IMR-90 (cell line): ENCODE measurements around the gene FBXO41. TPM values are rescaled to one million over a fixed set of nuclear protein-coding genes. Genes with fewer than 3 reads are reported as not detected.

Experiments used
- ATAC-seq: fragments of 200-7000 bp; cut with Tn5 transposase; 2 replicates; pipeline ENCODE4 v1.9.1; 2020; ENCODE audit warnings: low read depth, mild to moderate bottlenecking, moderate library complexity
- BruUV-seq: library from RNA; stranded (reverse); fragments of 400-500 nt; replicated peaks from 2 replicates; lab custom pipeline; 2021; lab: Mats Ljungman, UMichigan
- CTCF ChIA-PET: fragments of 300-600 bp; formaldehyde crosslinking; extraction: SDS; loops from one replicate; lab custom pipeline; 2021; ENCODE audit warnings: antibody characterized with exemption; lab: Yijun Ruan, JAX
- POLR2A ChIA-PET: fragments of 300-600 bp; sonication (Branson Sonifier 250); formaldehyde crosslinking; loops from one replicate; lab custom pipeline; 2022; ENCODE audit warnings: antibody characterized with exemption; ENCODE audit not compliant: unreplicated experiment; lab: Charles Lee
- DNase-seq: peaks from one replicate; pipeline ENCODE4 v3.0.0; 2013
- H2AFZ ChIP-seq: replicated peaks from 2 replicates; pipeline ENCODE3; 2013; ENCODE audit warnings: low read length, mild to moderate bottlenecking; ENCODE audit not compliant: poor library complexity
- H2AK5ac ChIP-seq: 2 replicates; pipeline ENCODE4 v1.6.1; 2013; ENCODE audit warnings: low read depth, low read length, inconsistent platforms
- H2AK9ac ChIP-seq: replicated peaks from 2 replicates; pipeline ENCODE3; 2013; ENCODE audit warnings: mild to moderate bottlenecking, low read depth, low read length, moderate library complexity; ENCODE audit not compliant: poor library complexity
- H2BK120ac ChIP-seq: 2 replicates; pipeline ENCODE4 v1.6.1; 2013; ENCODE audit warnings: low read depth, low read length, inconsistent platforms
- H2BK15ac ChIP-seq: 3 replicates; pipeline ENCODE4 v1.6.1; 2013; ENCODE audit warnings: low read depth, low read length, inconsistent platforms
- H2BK20ac ChIP-seq: 2 replicates; pipeline ENCODE4 v1.6.1; 2013; ENCODE audit warnings: low read depth, mild to moderate bottlenecking, inconsistent platforms, low read length, moderate library complexity
- H2BK5ac ChIP-seq: 2 replicates; pipeline ENCODE4 v1.6.1; 2013; ENCODE audit warnings: mild to moderate bottlenecking, low read depth, low read length, inconsistent platforms; ENCODE audit not compliant: poor library complexity, severe bottlenecking
- H3K14ac ChIP-seq: replicated peaks from 2 replicates; pipeline ENCODE4 v1.6.1; 2013; ENCODE audit warnings: low read depth, low read length, inconsistent platforms
- H3K18ac ChIP-seq: 2 replicates; pipeline ENCODE4 v1.6.1; 2013; ENCODE audit warnings: low read depth, low read length, control low read depth
- H3K23ac ChIP-seq: 2 replicates; pipeline ENCODE4 v1.6.1; 2013; ENCODE audit warnings: low read depth, low read length, inconsistent platforms
- H3K27ac ChIP-seq: 2 replicates; pipeline ENCODE4 v1.5.1; 2013; ENCODE audit warnings: mild to moderate bottlenecking, control low read depth, low read length; ENCODE audit not compliant: insufficient read depth
- H3K27me3 ChIP-seq: 2 replicates; pipeline ENCODE4 v1.6.1; 2013; ENCODE audit warnings: low read length; ENCODE audit not compliant: control insufficient read depth, insufficient read depth
- H3K36me3 ChIP-seq: 2 replicates; pipeline ENCODE4 v1.6.1; 2013; ENCODE audit warnings: low read length, mixed read lengths; ENCODE audit not compliant: control insufficient read depth, insufficient read depth
- H3K4ac ChIP-seq: 2 replicates; pipeline ENCODE4 v1.6.1; 2013; ENCODE audit warnings: low read depth, low read length, inconsistent platforms
- H3K4me1 ChIP-seq: 2 replicates; pipeline ENCODE4 v1.6.1; 2013; ENCODE audit warnings: low read length, mixed read lengths; ENCODE audit not compliant: control insufficient read depth, insufficient read depth
- H3K4me2 ChIP-seq: 2 replicates; pipeline ENCODE4 v1.6.1; 2013; ENCODE audit warnings: low read depth, mild to moderate bottlenecking, control low read depth, low read length, moderate library complexity
- H3K4me3 ChIP-seq: 2 replicates; pipeline ENCODE4 v1.5.1; 2013; ENCODE audit warnings: low read depth, mild to moderate bottlenecking, control low read depth, low read length, moderate library complexity; ENCODE audit not compliant: insufficient read depth
- H3K56ac ChIP-seq: 2 replicates; pipeline ENCODE4 v1.6.1; 2013; ENCODE audit warnings: low read length, inconsistent platforms; ENCODE audit not compliant: insufficient read depth; ENCODE audit errors: extremely low read depth
- H3K79me1 ChIP-seq, 2 experiments: 2 replicates each; pipeline ENCODE4 v1.6.1; 2013; ENCODE audit warnings: low read length in 2 of 2, inconsistent platforms in 1 of 2, low read depth in 1 of 2
- H3K9ac ChIP-seq: 2 replicates; pipeline ENCODE4 v1.6.1; 2013; ENCODE audit warnings: low read depth, low read length, control low read depth
- H3K9me1 ChIP-seq: 2 replicates; pipeline ENCODE4 v1.6.1; 2013; ENCODE audit warnings: low read length, inconsistent platforms; ENCODE audit not compliant: insufficient read depth
- H3K9me3 ChIP-seq: 2 replicates; pipeline ENCODE4 v1.6.1; 2013; ENCODE audit warnings: low read length; ENCODE audit not compliant: control insufficient read depth, insufficient read depth
- H4K20me1 ChIP-seq: 2 replicates; pipeline ENCODE4 v1.6.1; 2013; ENCODE audit warnings: low read length, inconsistent platforms; ENCODE audit not compliant: insufficient read depth
- H4K5ac ChIP-seq: 2 replicates; pipeline ENCODE4 v1.6.1; 2013; ENCODE audit warnings: mild to moderate bottlenecking, low read depth, low read length, control low read depth
- H4K8ac ChIP-seq, 2 experiments: 2 replicates each; pipeline ENCODE4 v1.6.1; 2013; ENCODE audit warnings: low read depth in 2 of 2, low read length in 2 of 2, control low read depth in 1 of 2, inconsistent platforms in 1 of 2
- H4K91ac ChIP-seq: 2 replicates; pipeline ENCODE4 v1.6.1; 2013; ENCODE audit warnings: low read depth, low read length, inconsistent platforms; ENCODE audit not compliant: insufficient read depth
- BHLHE40 ChIP-seq: fragments of 150-350 bp; IDR thresholded peaks from 2 replicates; pipeline ENCODE4 v1.6.1; 2016; ENCODE audit warnings: mild to moderate bottlenecking, low read depth, low read length
- CEBPB ChIP-seq: IDR thresholded peaks from 2 replicates; pipeline ENCODE4 v1.6.1; 2012; ENCODE audit warnings: low read depth, low read length, improper control_type of control experiment
- CHD1 ChIP-seq: IDR thresholded peaks from 2 replicates; pipeline ENCODE4 v1.6.1; 2012; ENCODE audit warnings: low read depth, low read length, improper control_type of control experiment
- ELK1 ChIP-seq: fragments of 150-350 bp; IDR thresholded peaks from 2 replicates; pipeline ENCODE4 v1.6.1; 2016; ENCODE audit warnings: low read depth, mild to moderate bottlenecking, low read length, moderate library complexity, borderline replicate concordance
- MAFK ChIP-seq: IDR thresholded peaks from 2 replicates; pipeline ENCODE4 v1.6.1; 2012; ENCODE audit warnings: low read depth, low read length, improper control_type of control experiment
- MAZ ChIP-seq: IDR thresholded peaks from 2 replicates; pipeline ENCODE4 v1.6.1; 2012; ENCODE audit warnings: low read depth, mild to moderate bottlenecking, low read length, improper control_type of control experiment, moderate library complexity, borderline replicate concordance
- MXI1 ChIP-seq: IDR thresholded peaks from 2 replicates; pipeline ENCODE4 v1.6.1; 2012; ENCODE audit warnings: low read depth, mild to moderate bottlenecking, low read length, moderate library complexity, borderline replicate concordance
- POLR2A ChIP-seq: IDR thresholded peaks from 2 replicates; pipeline ENCODE4 v1.6.1; 2012; ENCODE audit warnings: mild to moderate bottlenecking, low read depth, low read length
- RAD21 ChIP-seq: IDR thresholded peaks from 2 replicates; pipeline ENCODE4 v1.6.1; 2012; ENCODE audit warnings: low read length, improper control_type of control experiment
- RCOR1 ChIP-seq: IDR thresholded peaks from 2 replicates; pipeline ENCODE4 v1.6.1; 2012; ENCODE audit warnings: mild to moderate bottlenecking, low read length, improper control_type of control experiment; ENCODE audit not compliant: insufficient replicate concordance
- RFX5 ChIP-seq: IDR thresholded peaks from 2 replicates; pipeline ENCODE4 v1.8.0; 2012; ENCODE audit warnings: low read depth, mild to moderate bottlenecking, low read length, moderate library complexity
- SMC3 ChIP-seq: fragments of 150-350 bp; IDR thresholded peaks from 2 replicates; pipeline ENCODE4 v1.6.1; 2016; ENCODE audit warnings: low read depth, mild to moderate bottlenecking, antibody characterized with exemption, low read length, moderate library complexity
- USF2 ChIP-seq: fragments of 150-350 bp; IDR thresholded peaks from 2 replicates; pipeline ENCODE4 v1.6.1; 2017; ENCODE audit warnings: mild to moderate bottlenecking, antibody characterized with exemption, low read length, low read depth
- WGBS, 2 experiments: methylation state at CpG; one replicate each; pipeline versions ENCODE4 v1.1.5 to v1.1.7; 2013; ENCODE audit warnings: missing lambda C conversion rate in 2 of 2; ENCODE audit not compliant: insufficient read length in 1 of 2; ENCODE audit errors: extremely low coverage in 2 of 2; 5-methylcytosine and 5-hydroxymethylcytosine counted together
- dilution Hi-C: fragments of 300-500 bp; cut with HindIII; formaldehyde crosslinking; loops from one replicate; pipeline ENCODE4 v1.14.3; 2018; ENCODE audit warnings: low sequenced_read_pairs; ENCODE audit not compliant: unreplicated experiment
- in situ Hi-C: fragments of 300-500 bp; cut with MboI; formaldehyde crosslinking; loops from 3 replicates; pipeline ENCODE4 v1.14.3; 2019; ENCODE audit warnings: low sequenced_read_pairs, inconsistent platforms, mixed read lengths
- intact Hi-C: fragments of 100-400 bp; cut with micrococcal nuclease; formaldehyde crosslinking; loops from 2 replicates; pipeline ENCODE4 v1.10.0; 2022
- polyA plus RNA-seq, 3 experiments: library from polyadenylated mRNA; depleted of rRNA; stranded (reverse); fragments of >200 nt; gene quantifications; 2 replicates each; pipeline ENCODE4 v1.2.3, GENCODE V29; 2012; ENCODE audit warnings: low replicate concordance in 1 of 3
- total RNA-seq: library from RNA; depleted of rRNA; stranded (reverse); fragments of >200 nt; gene quantifications from 2 replicates; pipeline ENCODE4 v1.2.3, GENCODE V29; 2012
- TF ChIP-seq, protein P1 (sequence below): conservative IDR thresholded peaks from 2 replicates; pipeline ENCODE4 v1.5.1; 2012; ENCODE audit warnings: mild to moderate bottlenecking, low read depth, low read length, improper control_type of control experiment

Gene FBXO41
- total and polyA plus RNA-seq, 2 of the 4 experiments (the other 2 are of a cell fraction): 0.54 to 3.7 TPM

GRCh38 chr2:73314441-73314840 lies 30.2 kb upstream of the FBXO41 start:
- H3K23ac ChIP-seq: no peak overlapping the region
- H3K4ac ChIP-seq: no peak overlapping the region
- H4K8ac ChIP-seq: no peak overlapping the region
- H3K9me1 ChIP-seq: no peaks in the 10 kb centered on the region
- H2BK15ac ChIP-seq: no peak overlapping the region
- no peak overlapping the region for H3K18ac ChIP-seq
- H3K36me3 ChIP-seq: no peaks in the 10 kb centered on the region
- intact Hi-C loops (no loop called here), dilution Hi-C loops (no loop called here), in situ Hi-C loops (no loop called here)
- H3K27ac ChIP-seq: no peak overlapping the region
- H3K27me3 ChIP-seq: peaks cover 9% of the 10 kb centered on the region
- H2BK20ac ChIP-seq: no peak overlapping the region
- H3K9ac ChIP-seq: no peak overlapping the region
- ATAC-seq (no peak), DNase-seq (no peak)
- H3K79me1 ChIP-seq: no peaks in the 10 kb centered on the region
- POLR2A ChIA-PET: no interaction called here
- H3K4me2 ChIP-seq: no peak overlapping the region
- H3K14ac ChIP-seq: no peak overlapping the region
- H4K20me1 ChIP-seq: no peaks in the 10 kb centered on the region
- H2AFZ ChIP-seq: no peak overlapping the region
- no peak overlapping the region for H2BK120ac ChIP-seq
- H3K56ac ChIP-seq: no peak overlapping the region
- no peak overlapping the region for H4K91ac ChIP-seq
- H3K9me3 ChIP-seq: no peaks in the 10 kb centered on the region
- WGBS, 2 experiments: no CpG with 5 or more reads among the region's 2 CpGs
- H4K5ac ChIP-seq: no peak overlapping the region
- H3K4me1 ChIP-seq: no peaks in the 10 kb centered on the region
- BruUV-seq: no TSS peak
- no peak overlapping the region for H3K4me3 ChIP-seq
- TF ChIP-seq RCOR1: no peak
- TF ChIP-seq SMC3: no peak
- TF ChIP-seq RAD21: no peak
- TF ChIP-seq CHD1: no peak
- no peak for TF ChIP-seq MXI1
- no peak for TF ChIP-seq CEBPB
- TF ChIP-seq RFX5: no peak
- TF ChIP-seq, protein P1, sequence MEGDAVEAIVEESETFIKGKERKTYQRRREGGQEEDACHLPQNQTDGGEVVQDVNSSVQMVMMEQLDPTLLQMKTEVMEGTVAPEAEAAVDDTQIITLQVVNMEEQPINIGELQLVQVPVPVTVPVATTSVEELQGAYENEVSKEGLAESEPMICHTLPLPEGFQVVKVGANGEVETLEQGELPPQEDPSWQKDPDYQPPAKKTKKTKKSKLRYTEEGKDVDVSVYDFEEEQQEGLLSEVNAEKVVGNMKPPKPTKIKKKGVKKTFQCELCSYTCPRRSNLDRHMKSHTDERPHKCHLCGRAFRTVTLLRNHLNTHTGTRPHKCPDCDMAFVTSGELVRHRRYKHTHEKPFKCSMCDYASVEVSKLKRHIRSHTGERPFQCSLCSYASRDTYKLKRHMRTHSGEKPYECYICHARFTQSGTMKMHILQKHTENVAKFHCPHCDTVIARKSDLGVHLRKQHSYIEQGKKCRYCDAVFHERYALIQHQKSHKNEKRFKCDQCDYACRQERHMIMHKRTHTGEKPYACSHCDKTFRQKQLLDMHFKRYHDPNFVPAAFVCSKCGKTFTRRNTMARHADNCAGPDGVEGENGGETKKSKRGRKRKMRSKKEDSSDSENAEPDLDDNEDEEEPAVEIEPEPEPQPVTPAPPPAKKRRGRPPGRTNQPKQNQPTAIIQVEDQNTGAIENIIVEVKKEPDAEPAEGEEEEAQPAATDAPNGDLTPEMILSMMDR: no peak
- no peak for TF ChIP-seq USF2
- no peak for TF ChIP-seq MAZ
- TF ChIP-seq BHLHE40: no peak
- no peak for TF ChIP-seq MAFK
- no peak for TF ChIP-seq POLR2A
- no peak for TF ChIP-seq ELK1
- no peak overlapping the region for H2AK9ac ChIP-seq
- CTCF ChIA-PET: no interaction called here
- no peak overlapping the region for H2AK5ac ChIP-seq
- H2BK5ac ChIP-seq: no peak overlapping the region
